Activated CD4-positive, CD25-positive, alpha-beta regulatory T cell treated with anti-CD3 and anti-CD28 coated beads, Interleukin-2, amount 50 U/mL, for 24 hours (primary cell): ENCODE results near the gene TXNL4A.

Source experiments
- ATAC-seq, 2 donors: fragments of 150-1000 bp; cut with Tn5 transposase; one replicate each; pipeline ENCODE4 v1.10.0; 2021; ENCODE audit warnings: mild to moderate bottlenecking in 1 of 2, moderate library complexity in 1 of 2

TXNL4A gene

DNA sequence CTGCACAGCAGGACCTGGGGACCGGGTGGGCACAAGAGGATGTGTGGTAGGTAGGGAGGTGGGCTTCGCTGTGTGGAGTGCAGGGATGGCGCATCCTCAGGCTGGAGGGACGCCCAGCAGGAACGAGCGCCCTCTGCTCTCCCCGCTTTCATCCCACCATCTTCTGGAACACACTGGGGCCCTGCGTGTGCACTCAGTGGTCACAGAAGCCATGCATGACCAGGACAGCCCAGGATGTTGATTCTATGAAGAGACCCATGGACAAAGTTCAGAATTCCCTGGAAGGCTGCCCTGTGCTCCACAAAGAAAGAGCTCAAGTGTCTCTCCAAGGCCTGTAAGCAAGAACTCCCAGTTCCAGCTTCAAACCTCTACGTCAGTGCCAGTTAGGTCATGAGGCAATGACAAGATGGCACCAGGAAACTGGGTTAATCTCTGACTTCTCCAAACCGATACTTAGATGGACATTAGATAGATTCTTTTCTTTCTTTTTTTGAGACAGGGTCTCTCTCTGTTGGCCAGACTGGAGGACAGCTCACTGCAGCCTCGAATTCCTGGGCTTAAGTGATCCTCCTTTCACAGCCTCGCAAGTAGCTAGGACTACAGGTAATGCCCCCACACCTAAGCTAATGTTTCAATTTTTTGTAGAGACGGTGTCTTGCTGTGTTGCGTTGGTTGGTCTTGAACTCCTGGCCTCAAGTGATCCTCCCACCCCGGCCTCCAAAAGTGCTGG, 40.3 kb downstream of the TXNL4A start:
- ATAC-seq: no peak

DNA sequence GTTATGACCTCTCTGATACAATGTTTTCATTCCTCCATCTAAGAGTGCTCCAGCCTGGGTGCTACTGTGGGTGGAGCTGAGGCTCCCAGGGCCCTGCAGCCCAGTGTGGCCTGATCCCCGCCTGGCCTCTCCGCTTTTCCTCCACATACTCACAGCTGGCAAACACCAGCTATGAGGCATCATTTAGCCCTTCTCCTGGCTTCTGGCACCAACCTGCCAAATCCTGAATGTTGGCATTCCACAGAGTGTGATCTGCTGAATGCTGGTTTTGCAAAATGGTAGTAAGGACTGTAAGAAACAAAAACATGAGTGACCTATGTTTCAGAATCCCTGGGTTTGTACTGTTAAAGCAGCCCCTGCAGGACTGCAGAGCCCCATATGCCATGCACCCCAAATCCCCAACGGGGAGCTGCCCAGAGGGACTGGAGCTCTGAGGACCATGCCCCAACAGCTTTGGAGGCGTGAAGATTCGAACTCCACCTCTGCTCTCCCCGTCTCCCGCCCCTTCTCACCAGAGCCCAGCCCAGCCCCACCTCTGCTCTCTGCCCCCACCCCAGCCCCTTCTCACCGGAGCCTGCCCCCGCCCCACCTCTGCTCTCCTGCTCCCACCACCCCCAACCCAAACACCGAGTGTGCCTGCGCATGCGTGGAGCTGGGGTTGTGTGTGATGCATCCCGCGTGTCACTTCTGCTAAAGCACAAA, 41.2 kb downstream of the TXNL4A start:
- ATAC-seq: no peak

DNA sequence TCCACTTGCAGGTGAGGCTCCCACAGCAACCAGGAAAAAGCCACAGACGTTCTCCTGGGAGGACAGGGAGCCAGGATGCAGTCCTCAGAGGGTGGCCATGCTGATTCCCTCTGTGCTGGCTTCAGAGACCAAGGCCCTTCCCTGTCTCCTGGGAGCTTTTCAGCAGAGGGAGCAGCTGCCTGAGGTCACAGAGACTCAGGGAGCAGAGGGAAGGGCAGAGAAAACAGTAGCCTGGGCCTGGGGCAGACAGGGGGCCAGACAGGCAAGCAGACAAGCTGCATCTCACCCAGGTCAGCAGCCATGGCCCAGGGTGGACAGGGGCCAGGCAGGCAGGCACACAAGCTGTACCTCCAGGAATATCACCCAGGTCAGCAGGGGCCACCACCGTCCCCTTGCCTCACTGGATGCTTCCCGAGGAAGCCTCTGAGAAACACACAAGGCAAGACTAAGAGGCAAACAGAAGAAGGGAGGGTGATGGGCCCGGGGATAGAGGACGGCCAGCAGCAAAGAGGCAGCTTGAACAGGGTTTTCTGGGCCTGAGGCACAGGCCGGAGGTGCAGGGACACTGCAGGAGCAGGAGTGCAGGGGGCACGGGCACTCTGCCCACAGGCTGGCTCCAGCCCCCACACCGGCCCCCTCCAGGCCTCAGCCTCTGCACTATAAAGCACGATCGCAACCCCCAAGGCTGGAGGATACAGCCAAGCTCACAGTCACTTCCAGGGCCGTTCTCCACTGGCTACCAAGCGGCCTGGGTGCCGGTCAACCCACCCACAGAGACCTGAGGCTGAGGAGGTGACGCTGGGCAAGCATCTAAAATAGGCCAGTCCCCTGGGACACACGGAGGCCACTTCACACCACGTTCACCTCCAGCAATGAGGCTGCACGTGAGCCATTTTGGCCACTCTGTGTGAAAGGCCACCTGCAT, 43.0 kb downstream of the TXNL4A start:
- no peak for ATAC-seq

DNA sequence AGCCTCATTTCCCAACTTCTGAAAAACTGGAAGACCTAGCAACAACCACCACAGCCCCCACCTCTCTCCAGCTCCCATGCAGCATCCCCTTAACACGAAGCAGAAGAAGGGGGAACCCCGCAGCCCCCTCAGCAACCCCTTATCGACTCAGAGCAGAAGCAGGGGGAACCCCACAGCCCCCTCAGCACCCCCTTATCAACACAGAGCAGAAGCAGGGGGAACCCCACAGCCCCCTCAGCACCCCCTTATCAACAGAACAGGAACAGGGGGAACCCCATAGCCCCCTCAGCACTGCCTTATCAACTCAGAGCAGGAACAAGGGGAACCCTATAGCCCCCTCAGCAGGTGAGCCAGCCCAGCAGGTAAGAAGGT, 43.6 kb downstream of the TXNL4A start:
- peak in 1 of 2 donors; percentile 9 for ATAC-seq

DNA sequence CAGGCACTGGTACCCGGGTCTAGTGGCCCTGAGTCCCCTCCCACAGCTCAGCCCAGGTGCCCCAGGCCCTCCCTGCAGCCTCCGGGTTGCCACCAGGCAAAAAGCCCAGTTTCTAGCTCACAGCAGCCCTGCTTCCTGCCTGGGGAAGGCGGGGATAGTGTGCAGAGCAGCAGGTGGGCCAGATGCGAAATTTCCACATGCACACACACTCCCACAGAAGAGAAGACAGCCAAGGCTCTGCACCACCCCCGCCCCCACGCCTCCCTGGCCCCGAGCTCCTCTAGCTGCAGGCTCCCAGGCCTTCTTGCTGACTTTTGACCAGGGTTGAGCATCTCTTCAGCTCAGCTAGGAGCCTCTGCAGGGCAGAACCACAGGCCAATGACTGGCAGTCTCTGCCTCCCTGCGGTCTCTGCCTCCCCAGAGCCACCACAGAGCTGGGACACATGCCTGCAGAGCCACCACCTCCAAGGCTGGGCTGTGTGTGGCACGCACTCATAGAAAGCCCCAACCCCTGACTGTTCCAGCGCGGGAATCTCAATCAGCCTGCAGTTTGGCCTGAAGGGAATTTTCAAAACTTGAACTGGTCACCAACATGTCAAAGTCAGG, 44.1 kb downstream of the TXNL4A start:
- ATAC-seq: peak; percentile 45 to 51

DNA sequence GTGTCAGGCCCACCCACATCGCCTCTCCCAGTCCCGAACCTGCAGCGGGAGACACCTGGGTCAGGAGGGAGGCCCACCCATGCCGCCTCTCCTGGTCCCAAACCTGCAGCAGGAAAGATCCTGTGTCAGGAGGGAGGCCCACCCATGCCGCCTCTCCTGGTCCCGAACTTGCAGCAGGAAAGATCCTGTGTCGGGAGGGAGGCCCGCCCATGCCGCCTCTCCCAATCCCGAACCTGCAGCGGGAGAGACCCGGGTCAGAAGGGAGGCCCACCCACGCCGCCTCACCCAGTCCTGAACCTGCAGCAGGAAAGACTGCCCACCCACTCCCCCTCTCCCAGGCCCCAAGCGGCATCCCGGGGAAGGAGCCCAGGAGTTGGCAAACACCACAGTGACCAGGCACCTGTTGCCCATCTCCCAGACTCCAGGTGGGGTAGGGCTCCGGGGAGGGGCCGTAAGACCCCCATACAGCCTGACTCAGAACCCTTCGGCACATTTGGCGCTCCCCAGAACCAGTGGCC, 44.7 kb downstream of the TXNL4A start:
- no peak for ATAC-seq

DNA sequence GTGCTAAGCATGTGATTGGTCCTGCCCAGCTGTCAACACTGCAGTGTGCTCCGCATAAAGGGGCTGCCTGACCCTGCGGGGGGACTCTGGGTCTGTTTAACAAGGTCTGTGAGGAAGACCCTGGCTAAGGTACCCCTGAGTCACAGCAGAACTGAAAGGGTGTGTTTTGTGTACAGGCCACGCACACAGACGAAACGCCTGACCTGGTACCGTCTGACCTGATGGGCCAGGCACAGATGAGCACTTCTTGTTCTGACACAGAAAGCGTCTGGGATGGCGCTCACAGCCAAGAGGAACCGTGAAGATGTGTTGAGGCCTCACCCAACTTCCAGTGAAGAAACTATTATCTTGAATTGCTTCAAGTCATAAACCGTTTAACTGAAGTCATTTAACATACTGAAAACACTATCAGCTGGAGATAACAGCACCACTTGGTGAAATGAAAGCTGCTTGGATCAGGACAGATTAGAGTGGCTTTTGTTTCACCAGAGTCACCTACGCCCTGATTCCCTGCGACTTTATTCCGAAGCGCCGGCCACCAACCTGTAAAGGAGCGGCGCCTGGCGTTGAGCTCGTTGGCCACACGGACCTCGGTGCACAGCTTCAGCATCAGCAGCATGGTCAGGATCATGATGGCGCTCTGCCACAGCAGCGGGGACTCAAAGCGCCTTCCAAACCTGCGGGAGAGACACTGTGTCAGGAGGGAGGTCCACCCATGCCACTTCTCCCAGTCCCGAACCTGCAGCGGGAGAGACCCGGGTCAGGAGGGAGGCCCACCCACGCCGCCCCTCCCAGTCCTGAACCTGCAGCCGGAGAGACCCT, 45.4 kb downstream of the TXNL4A start:
- ATAC-seq: no peak

DNA sequence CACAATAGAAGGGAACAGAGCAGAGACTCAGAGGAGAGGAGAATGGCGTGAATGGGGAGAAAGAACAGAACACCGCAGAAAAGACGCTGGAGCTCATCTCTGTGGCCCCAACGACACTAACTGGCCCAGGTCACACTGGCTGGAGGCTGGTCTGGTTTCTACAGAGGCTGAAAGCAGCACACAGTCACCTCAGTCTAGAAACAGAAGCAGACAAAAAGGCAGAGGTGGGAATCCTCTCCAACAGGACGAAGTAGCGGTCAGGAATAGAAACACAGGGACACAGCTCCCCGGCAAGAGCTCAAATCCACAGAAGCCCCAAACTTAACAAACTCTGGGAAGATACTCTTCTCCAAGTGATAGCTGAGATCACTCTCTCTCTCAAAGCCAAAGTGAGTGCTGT, 46.2 kb downstream of the TXNL4A start:
- ATAC-seq: no peak

DNA sequence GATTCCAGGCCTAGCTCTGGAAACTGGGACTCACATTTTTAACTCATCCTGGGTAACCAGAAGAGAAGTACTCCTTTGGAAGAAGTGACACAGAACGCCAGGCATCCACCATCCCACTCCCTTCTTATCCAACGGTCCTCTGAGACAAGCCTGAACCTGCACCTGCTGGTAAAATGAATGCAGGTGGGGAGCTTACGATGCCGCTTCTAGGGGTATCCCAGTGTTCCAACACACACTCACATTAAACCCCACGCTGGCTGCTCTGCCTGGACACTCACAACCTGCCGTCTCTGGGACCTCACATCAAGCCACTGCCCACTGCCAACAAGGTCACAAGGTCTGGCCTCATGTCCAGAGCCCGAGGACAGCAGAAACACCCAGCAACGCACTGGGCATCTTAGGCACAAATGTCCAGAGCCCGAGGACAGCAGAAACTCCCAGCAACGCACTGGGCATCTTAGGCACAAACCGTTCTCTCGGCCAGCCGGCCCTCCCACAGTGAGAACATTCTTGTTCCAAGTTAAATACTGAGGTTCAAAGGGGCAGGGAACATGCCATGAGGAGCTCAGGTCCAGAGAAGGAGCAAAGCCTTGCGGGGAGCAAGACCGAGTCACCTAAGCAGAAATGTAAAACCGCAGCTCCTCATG, 46.8 kb downstream of the TXNL4A start:
- ATAC-seq: no peak

DNA sequence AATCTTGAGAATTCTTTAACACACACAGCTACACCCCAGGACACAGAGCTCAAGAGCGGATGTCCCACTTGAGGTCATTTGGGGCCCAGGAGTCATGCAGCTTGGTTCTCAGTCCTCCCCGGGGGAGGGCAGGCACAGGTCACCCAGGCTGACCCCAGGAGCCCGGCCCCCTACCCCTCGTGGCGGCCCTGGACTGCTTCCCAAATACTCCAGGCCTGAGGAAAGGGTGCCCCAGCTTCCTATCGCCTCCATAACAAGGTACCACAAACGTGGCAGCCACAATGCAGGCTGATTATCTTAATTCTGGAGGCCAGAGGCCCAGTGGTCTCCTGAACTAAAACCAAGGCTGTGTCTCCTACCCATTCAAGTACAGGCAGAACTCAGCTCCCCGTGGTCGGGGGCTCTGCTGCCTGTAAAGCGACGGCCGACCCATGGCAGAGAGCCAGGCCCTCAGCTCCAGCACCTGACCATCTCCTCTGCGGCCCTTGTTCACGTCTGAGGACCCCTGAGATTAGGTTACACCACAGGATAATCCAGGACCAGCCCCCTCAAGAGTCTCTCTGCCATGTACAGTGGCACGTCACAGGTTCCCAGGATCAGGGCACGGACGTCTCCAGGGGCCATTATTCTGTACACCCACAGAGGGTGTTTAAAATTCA, 47.4 kb downstream of the TXNL4A start:
- no peak for ATAC-seq

DNA sequence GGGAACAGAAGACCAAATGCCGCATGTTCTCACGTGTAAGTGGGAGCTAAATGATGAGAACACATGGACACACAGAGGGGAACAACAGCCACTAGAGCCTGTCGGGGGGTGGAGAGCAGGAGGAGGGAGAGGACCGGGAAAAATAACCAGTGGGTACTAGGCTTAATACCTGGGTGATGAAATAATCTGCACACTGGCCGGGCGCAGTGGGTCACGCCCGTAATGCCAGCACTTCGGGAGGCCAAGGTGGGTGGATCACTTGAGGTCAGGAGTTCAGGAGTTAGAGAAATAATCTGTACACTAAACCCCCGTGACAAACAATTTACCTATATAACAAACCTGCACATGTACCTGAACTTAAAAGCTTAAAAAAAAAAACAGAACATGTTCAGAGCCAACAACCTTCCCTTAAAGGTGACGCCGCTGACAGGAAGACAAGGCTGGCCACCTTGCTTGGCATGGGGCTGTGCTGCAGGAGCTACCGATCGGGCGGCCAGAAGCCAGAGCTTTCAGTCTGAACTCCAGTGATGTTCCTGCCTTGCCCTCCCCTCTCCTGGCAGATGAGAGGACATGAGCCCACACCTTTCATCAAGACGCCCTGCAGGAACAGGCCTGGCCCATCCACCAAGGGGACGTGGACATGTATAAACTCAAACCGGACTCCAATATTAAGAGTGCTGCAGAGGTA, 48.1 kb downstream of the TXNL4A start:
- ATAC-seq: no peak

DNA sequence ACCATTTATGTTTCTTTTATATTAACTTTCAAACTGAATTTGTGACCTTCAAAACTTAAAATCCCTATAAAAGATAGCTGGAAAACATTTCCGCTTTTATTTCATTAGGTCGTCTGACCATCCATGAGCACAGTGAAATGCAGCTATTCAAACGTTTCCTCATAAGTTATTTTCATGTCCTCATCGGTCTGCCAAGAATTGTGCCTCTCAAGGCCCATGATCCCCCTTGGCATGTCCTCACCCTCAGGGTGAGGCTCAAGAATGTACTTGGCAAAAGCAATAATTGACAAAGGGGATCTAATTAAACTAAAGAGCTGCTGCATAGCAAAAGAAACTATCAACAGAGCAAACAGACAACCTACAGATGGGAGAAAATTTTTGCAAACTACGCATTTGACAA, 49.3 kb downstream of the TXNL4A start:
- ATAC-seq: no peak

DNA sequence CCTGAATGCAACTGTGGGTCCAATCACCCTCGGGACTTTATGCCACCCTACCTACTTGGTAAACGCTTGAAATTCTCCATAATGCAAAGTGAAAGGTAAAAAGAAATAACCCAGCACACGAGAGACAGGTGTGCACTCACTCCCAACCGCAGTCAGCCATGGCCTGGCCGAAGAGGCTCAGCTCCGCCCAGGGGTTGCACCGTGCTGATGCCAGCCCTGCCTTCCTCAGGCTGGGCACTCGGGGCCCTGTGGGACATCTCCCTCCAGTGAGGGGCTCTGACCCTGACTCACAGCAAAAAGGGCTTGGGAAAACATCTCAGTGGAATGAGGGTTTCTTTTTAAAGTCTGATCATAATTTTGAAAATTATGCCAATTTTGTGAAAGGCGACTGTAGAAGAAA, 50.2 kb downstream of the TXNL4A start:
- ATAC-seq: no peak

DNA sequence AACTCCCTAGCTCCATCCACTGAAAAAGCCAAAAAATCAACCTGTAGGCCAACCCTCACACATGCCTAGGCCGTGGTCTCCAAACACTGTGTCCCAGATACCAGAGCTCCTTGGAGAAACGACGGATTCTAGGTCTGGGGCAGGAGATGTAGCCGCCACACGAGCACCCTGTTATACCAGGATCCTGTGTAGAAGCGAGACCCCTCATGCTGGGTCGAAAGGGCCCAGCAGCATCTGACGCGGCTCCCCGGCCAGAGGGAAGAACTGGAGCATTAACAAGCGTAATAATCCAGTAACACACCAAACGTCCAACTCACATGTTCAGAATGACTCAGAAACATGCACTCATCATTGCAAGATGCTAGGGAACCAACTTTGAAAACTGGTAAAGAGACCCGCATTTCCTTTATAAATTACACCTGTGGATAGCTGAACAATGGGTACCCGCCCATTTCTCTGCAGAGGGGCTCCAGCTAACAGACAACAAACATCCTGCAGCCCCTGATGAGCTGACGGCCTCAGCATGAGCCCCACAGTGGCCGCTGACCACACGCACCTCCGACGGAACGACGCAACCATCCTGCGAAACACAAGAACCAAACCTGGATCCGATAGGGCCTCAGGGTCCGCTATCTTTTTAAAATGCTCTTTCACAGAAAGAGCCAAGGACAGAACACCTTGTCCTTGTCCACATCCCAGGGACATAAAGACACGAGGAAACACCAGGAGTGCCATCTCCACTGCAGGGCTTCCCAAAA, 51.1 kb downstream of the TXNL4A start:
- ATAC-seq: no peak

DNA sequence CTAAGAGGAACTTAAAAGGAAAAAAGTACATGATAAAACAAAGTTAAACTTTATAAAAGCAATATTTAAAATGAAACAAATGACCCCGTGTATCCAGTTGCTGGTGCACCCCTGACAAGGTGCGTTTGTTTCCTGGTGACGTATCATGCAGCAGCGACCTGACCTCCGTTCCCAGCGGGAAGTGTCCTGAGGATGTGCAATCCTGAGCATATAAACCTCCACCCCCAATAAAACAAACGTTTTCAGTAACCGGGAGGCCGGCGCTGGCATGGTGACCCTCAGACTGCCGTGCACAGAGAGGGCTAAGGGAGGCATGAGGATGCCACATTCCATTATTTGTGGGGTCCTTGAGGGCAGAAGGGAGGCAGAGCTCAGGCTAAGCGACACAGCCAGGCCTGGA, 51.7 kb downstream of the TXNL4A start:
- ATAC-seq: no peak

DNA sequence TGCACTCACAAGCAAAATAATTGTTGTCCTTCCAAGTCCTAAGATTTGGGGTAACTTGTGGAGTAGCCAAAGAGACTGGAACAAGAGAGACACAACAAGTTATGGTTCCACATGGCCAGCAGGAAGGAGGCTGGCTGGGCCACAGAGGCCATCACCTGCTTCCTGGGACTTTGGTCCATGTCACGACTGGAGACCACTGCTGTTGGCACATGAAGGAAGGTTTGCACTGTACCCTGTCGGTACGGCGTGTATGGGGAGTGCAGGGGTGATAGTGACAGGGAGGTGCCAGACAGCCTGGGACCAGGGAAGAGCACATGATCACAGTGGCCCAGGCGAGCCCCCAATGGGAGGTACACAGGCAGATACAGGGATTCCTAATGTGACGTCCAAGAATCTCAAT, 52.4 kb downstream of the TXNL4A start:
- ATAC-seq: no peak

DNA sequence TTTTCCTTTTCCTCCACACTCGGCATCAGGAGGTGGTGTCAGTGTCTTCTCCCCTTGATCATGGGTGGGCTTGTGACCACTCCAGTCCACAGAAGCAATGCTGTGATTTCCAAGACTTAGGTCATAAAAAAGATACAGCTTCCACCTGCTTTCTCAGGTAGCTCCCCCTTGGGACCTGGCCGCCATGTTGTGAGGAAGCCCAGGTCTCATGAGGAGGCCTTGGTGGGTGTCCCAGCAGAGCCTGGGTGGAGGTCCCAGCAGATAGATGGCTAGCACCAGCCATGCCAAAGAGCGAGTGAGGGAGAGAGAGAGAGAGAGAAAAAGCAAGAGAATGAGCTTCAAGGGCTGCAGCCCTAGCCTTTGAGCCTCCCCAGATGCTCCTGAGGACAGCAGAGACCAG, 52.9 kb downstream of the TXNL4A start:
- no peak for ATAC-seq

DNA sequence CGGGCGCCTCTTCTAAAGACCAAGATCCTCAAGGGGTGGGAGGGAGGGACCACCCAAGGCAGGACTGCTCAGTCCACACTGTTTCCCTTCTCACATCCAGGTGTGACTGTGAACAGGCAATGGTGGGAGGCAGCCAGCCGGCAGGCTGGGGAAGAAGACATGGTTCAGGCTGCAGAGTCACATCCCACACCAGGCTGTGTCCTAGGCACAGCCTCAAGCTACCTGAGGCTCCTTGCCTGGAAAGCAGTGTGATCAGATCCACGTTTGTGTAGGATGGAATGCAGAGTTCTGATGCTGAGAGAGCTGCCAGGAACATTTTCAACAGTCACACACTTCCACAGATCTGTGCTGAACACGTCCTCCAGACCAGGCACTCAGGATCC, 53.3 kb downstream of the TXNL4A start:
- ATAC-seq: no peak

DNA sequence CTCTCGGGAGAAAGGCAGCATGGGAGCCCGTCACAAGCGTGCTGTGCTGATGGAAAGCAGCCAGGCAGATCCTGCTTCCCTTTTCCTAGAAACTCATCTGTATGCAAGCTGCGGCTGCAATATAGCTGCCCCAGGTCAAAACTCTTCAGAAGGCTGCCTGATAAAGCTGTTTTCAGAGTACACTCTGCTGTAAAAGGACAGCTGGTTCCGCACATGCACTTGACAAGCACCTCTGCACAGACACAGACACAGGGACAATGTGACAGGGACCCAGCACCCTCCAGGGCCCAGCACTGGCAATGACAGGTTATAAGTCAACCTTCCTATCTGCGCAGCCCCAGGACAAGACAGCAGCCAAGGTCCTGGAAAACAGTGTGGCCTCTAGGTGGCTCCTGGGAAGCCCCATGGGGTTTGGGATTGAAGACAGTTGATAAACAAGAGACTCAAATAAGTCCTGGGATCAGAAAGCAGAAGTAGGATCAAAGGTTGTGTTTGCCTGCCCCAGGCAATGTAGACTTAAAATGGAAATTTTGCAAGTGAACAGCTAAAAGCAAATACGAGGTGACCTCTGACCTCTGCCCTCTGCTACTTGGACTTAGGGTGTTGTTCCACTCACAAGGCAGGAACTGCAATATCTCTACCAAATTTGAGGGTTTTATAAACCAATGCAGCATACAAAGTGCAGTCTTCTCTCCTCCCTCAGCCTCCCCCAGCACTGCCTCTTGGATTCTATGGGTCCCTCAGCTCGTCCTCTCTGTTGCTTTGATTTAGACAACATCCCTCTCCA, 53.9 kb downstream of the TXNL4A start:
- ATAC-seq: no peak
